ENCODE measurements around the gene MUC15.

GRCh38 chr11:26541870-26542269, 30.2 kb downstream of the MUC15 start:
- TF ChIP-seq CTCF (conservative IDR thresholded peaks at IDR 0.05; ENCODE audit: low read length), result no peak
- no peak for TF ChIP-seq EZH2phosphoT487 (IDR thresholded peaks at IDR 0.05; ENCODE audit: borderline replicate concordance)

All from Loucy (cell line).